ENCODE results near the gene AP1M2.

DNA sequence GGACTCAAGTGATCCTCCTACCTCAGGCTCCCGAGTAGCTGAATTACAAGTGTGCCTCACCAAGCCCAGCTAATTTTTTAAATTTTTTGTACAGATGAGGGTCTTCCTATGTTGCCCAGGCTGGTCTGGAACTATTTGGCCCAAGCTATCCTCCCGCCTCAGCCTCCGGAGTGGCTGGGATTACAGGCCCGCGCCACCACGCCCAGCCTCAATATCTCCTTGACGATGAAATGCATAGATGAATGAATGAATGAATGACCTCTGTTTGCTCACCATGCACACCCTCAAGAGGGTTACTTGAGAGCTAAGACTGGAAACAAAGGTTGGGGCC, 14.9 kb upstream of the AP1M2 start:
- no peak for TF ChIP-seq POLR2A (IDR thresholded peaks at IDR 0.05)
- TF ChIP-seq, protein P1, sequence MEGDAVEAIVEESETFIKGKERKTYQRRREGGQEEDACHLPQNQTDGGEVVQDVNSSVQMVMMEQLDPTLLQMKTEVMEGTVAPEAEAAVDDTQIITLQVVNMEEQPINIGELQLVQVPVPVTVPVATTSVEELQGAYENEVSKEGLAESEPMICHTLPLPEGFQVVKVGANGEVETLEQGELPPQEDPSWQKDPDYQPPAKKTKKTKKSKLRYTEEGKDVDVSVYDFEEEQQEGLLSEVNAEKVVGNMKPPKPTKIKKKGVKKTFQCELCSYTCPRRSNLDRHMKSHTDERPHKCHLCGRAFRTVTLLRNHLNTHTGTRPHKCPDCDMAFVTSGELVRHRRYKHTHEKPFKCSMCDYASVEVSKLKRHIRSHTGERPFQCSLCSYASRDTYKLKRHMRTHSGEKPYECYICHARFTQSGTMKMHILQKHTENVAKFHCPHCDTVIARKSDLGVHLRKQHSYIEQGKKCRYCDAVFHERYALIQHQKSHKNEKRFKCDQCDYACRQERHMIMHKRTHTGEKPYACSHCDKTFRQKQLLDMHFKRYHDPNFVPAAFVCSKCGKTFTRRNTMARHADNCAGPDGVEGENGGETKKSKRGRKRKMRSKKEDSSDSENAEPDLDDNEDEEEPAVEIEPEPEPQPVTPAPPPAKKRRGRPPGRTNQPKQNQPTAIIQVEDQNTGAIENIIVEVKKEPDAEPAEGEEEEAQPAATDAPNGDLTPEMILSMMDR (IDR thresholded peaks at IDR 0.05): no peak

Measured in esophagus squamous epithelium (tissue), 4 donors.